GM12891 (cell line): ENCODE results near the gene DMAC1.

ENCODE experiments used
- POLR2A ChIP-seq: IDR thresholded peaks from 2 replicates; pipeline ENCODE4 v1.6.1; 2011; ENCODE audit warnings: low read depth, low read length, control low read depth
- POLR2AphosphoS5 ChIP-seq: IDR thresholded peaks from 2 replicates; pipeline ENCODE4 v1.6.1; 2011; ENCODE audit warnings: low read depth, low read length, control low read depth
- TAF1 ChIP-seq: IDR thresholded peaks from 2 replicates; pipeline ENCODE4 v1.6.1; 2011; ENCODE audit warnings: low read depth, low read length, control low read depth

DNA sequence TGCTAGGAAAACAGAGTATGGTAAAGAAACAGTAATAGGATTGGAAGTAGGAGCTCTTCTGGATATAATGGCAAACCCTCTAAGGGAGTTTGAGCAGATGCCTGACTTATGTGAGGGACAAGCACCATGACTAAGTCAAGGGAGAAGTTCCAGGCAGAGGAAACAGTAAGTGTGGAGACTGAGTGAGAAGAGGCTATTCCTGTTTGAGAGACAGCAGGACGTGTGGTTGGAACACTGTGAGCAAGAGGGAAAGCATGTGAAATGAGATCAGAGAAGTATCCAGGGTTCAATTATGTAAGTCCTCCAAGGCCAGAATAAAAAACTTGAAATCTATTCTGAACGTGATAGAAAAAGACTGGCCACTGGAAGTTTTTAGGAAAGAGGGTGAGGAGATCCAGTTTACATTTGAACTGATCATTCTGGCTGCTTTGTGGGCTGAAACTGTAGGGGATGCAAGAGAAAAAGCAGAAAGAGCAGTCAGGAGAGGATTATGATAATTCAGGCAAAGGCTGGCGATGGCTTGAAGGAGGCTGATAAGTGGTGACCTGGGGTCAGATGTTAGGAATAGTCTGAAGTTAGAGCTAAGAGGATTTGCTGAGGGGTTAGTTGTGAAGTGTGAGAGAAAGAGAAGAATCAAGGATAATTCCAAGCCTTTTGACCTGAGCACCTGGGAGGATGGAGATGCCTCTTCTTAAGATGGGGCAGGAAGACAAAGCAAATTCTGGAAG, 19.2 kb downstream of the DMAC1 start:
- TF ChIP-seq POLR2A (no peak), POLR2AphosphoS5 (no peak), TAF1 (no peak)
